Measurements from ENCODE around the gene HSPA4. TPM values are rescaled to one million over a fixed set of nuclear protein-coding genes. Genes with fewer than 3 reads are reported as not detected.

HSPA4 gene
- total and polyA plus RNA-seq, 5 donors = 52.1 to 88.8 (median 82.4) TPM

GRCh38 chr5:133144245-133144981 is 92.6 kb downstream of the HSPA4 start:
- H3K4me3 ChIP-seq (ENCODE audit: low read length) = no peak overlapping the region
- DNase-seq (no peak), ATAC-seq (no peak)
- no peak overlapping the region for H3K27ac ChIP-seq (ENCODE audit: low read length)
- intact Hi-C loops (cut with DNase I) = no loop called here
- H3K9me3 ChIP-seq (ENCODE audit: control insufficient read depth, low read length) = no peaks in the 10 kb centered on the region
- 67% methylated on average over 4 of the region's 4 CpGs for WGBS
- no peaks in the 10 kb centered on the region for H3K4me1 ChIP-seq (ENCODE audit: control insufficient read depth, insufficient read depth, low read length)
- no peaks in the 10 kb centered on the region for H3K27me3 ChIP-seq (ENCODE audit: control insufficient read depth, insufficient read depth)

GRCh38 chr5:133145436-133146170 is 93.8 kb downstream of the HSPA4 start:
- DNase-seq = no peak
- H3K9me3 ChIP-seq (ENCODE audit: control insufficient read depth, low read length) = no peaks in the 10 kb centered on the region
- intact Hi-C loops (cut with DNase I) = no loop called here
- H3K27me3 ChIP-seq (ENCODE audit: control insufficient read depth, insufficient read depth) = no peaks in the 10 kb centered on the region
- no peak for ATAC-seq
- H3K27ac ChIP-seq (ENCODE audit: low read length) = no peak overlapping the region
- no peaks in the 10 kb centered on the region for H3K4me1 ChIP-seq (ENCODE audit: control insufficient read depth, insufficient read depth, low read length)
- no peak overlapping the region for H3K4me3 ChIP-seq (ENCODE audit: low read length)
- 83% methylated on average over 11 of the region's 11 CpGs for WGBS

- no peak overlapping the region for H3K4me3 ChIP-seq (ENCODE audit: low read length)
- H3K27me3 ChIP-seq (ENCODE audit: control insufficient read depth, insufficient read depth) = no peaks in the 10 kb centered on the region
- H3K9me3 ChIP-seq (ENCODE audit: control insufficient read depth, low read length) = no peaks in the 10 kb centered on the region
- DNase-seq (peak in 1 of 3 donors; percentile 50), ATAC-seq (no peak)
- intact Hi-C loops (cut with DNase I) = no loop called here
- no peak overlapping the region for H3K27ac ChIP-seq (ENCODE audit: low read length)
- H3K4me1 ChIP-seq (ENCODE audit: control insufficient read depth, insufficient read depth, low read length) = no peaks in the 10 kb centered on the region
- 24% methylated on average over 7 of the region's 7 CpGs for WGBS
Measured at GRCh38 chr5:133147411-133147810, 95.6 kb downstream of the HSPA4 start.

GRCh38 chr5:133147815-133148567 is 96.2 kb downstream of the HSPA4 start:
- H3K4me1 ChIP-seq (ENCODE audit: control insufficient read depth, insufficient read depth, low read length) = no peaks in the 10 kb centered on the region
- 85% methylated on average over 7 of the region's 7 CpGs for WGBS
- no peaks in the 10 kb centered on the region for H3K27me3 ChIP-seq (ENCODE audit: control insufficient read depth, insufficient read depth)
- H3K27ac ChIP-seq (ENCODE audit: low read length) = no peak overlapping the region
- intact Hi-C loops (cut with DNase I) = no loop called here
- no peak overlapping the region for H3K4me3 ChIP-seq (ENCODE audit: low read length)
- no peak for ATAC-seq
- no peak for DNase-seq
- H3K9me3 ChIP-seq (ENCODE audit: control insufficient read depth, low read length) = no peaks in the 10 kb centered on the region

- Histone ChIP-seq H3K9me3 (ENCODE audit: control insufficient read depth, low read length) (no peaks in the 10 kb centered on the region), H3K27ac (ENCODE audit: low read length) (no peak overlapping the region), H3K4me3 (ENCODE audit: low read length) (no peak overlapping the region), H3K4me1 (ENCODE audit: control insufficient read depth, insufficient read depth, low read length) (no peaks in the 10 kb centered on the region), H3K27me3 (ENCODE audit: control insufficient read depth, insufficient read depth) (no peaks in the 10 kb centered on the region)
- ATAC-seq = no peak
- WGBS = 91% methylated on average over 4 of the region's 4 CpGs
- DNase-seq = no peak
- intact Hi-C loops (cut with DNase I) = no loop called here
Measured at GRCh38 chr5:133149345-133149744, 97.5 kb downstream of the HSPA4 start.

GRCh38 chr5:133150909-133151544 is 99.2 kb downstream of the HSPA4 start:
- WGBS = 96% methylated on average over 6 of the region's 6 CpGs
- no peaks in the 10 kb centered on the region for H3K9me3 ChIP-seq (ENCODE audit: control insufficient read depth, low read length)
- H3K4me1 ChIP-seq (ENCODE audit: control insufficient read depth, insufficient read depth, low read length) = no peaks in the 10 kb centered on the region
- no peak for ATAC-seq
- intact Hi-C loops (cut with DNase I) = no loop called here
- no peak overlapping the region for H3K4me3 ChIP-seq (ENCODE audit: low read length)
- no peak overlapping the region for H3K27ac ChIP-seq (ENCODE audit: low read length)
- H3K27me3 ChIP-seq (ENCODE audit: control insufficient read depth, insufficient read depth) = no peaks in the 10 kb centered on the region
- DNase-seq = no peak

GRCh38 chr5:133154274-133155075 is 102.7 kb downstream of the HSPA4 start:
- DNase-seq (no peak), ATAC-seq (no peak)
- Histone ChIP-seq H3K4me3 (ENCODE audit: low read length) (no peak overlapping the region), H3K9me3 (ENCODE audit: control insufficient read depth, low read length) (no peaks in the 10 kb centered on the region), H3K27me3 (ENCODE audit: control insufficient read depth, insufficient read depth) (no peaks in the 10 kb centered on the region), H3K4me1 (ENCODE audit: control insufficient read depth, insufficient read depth, low read length) (no peaks in the 10 kb centered on the region), H3K27ac (ENCODE audit: low read length) (no peak overlapping the region)
- WGBS = 91% methylated on average over 12 of the region's 12 CpGs
- intact Hi-C loops (cut with DNase I) = no loop called here

- Histone ChIP-seq H3K9me3 (ENCODE audit: control insufficient read depth, low read length) (no peaks in the 10 kb centered on the region), H3K27me3 (ENCODE audit: control insufficient read depth, insufficient read depth) (no peaks in the 10 kb centered on the region), H3K27ac (ENCODE audit: low read length) (no peak overlapping the region), H3K4me1 (ENCODE audit: control insufficient read depth, insufficient read depth, low read length) (no peaks in the 10 kb centered on the region), H3K4me3 (ENCODE audit: low read length) (no peak overlapping the region)
- intact Hi-C loops (cut with DNase I) = no loop called here
- DNase-seq (no peak), ATAC-seq (no peak)
- WGBS = 60% methylated on average over 4 of the region's 4 CpGs
Measured at GRCh38 chr5:133155326-133155969, 103.6 kb downstream of the HSPA4 start.

All from right cardiac atrium (tissue), 5 donors.